GM21526 (cell line): Measurements from ENCODE around the gene ALOX5.
"Not testable (repeated sequence)": the region's sequence is repeated elsewhere in the genome, so short reads cannot be mapped to it uniquely, and the experiment has no call there.

Experiments used
- ATAC-seq: cut with Tn5 transposase; IDR thresholded peaks from one replicate; pipeline ENCODE4 v1.9.1; 2021; ENCODE audit warnings: moderate library complexity; ENCODE audit not compliant: unreplicated experiment, low FRiP score

ALOX5 gene

GRCh38 chr10:45373003-45373575, 927 bp upstream of the ALOX5 start:
- ATAC-seq, result peak; percentile 30

- ATAC-seq, result peak; percentile 18
Observed at GRCh38 chr10:45374350-45375052, 485 bp downstream of the ALOX5 start.

- ATAC-seq, result no peak
Observed at GRCh38 chr10:45375101-45375500, 1.1 kb downstream of the ALOX5 start.

- no peak for ATAC-seq
Observed at GRCh38 chr10:45375716-45376231, 1.8 kb downstream of the ALOX5 start.

GRCh38 chr10:45376371-45376801, 2.4 kb downstream of the ALOX5 start:
- ATAC-seq, result no peak

GRCh38 chr10:45377321-45377720, 3.3 kb downstream of the ALOX5 start:
- ATAC-seq, result no peak

GRCh38 chr10:45377858-45378257, 3.8 kb downstream of the ALOX5 start:
- ATAC-seq, result no peak

- ATAC-seq, result no peak
Observed at GRCh38 chr10:45378914-45379726, 5.1 kb downstream of the ALOX5 start.

GRCh38 chr10:45379891-45380540, 6.0 kb downstream of the ALOX5 start:
- ATAC-seq, result no peak

GRCh38 chr10:45380903-45381620, 7.0 kb downstream of the ALOX5 start:
- no peak for ATAC-seq

- no peak for ATAC-seq
Observed at GRCh38 chr10:45382591-45382990, 8.6 kb downstream of the ALOX5 start.

GRCh38 chr10:45383682-45384330, 9.8 kb downstream of the ALOX5 start:
- ATAC-seq, result no peak

- ATAC-seq, result no peak
Observed at GRCh38 chr10:45386657-45387056, 12.6 kb downstream of the ALOX5 start.

GRCh38 chr10:45387096-45387893, 13.3 kb downstream of the ALOX5 start:
- ATAC-seq, result no peak

GRCh38 chr10:45389671-45390070, 15.7 kb downstream of the ALOX5 start:
- not testable (repeated sequence) for ATAC-seq

GRCh38 chr10:45391636-45392035, 17.6 kb downstream of the ALOX5 start:
- ATAC-seq, result not testable (repeated sequence)

GRCh38 chr10:45395554-45395953, 21.5 kb downstream of the ALOX5 start:
- no peak for ATAC-seq

GRCh38 chr10:45398595-45398994, 24.6 kb downstream of the ALOX5 start:
- ATAC-seq, result no peak

- no peak for ATAC-seq
Observed at GRCh38 chr10:45399113-45399512, 25.1 kb downstream of the ALOX5 start.
